Skin of body (tissue), 2 donors: ENCODE measurements around the gene PCMT1. TPM values are rescaled to one million over a fixed set of nuclear protein-coding genes. Genes with fewer than 3 reads are reported as not detected.

ENCODE experiments used
- DNase-seq: peaks from one replicate; lab custom pipeline; 2025; lab: John Stamatoyannopoulos, UW
- total RNA-seq: library from RNA; depleted of rRNA; stranded (reverse); fragments of >200 nt; gene quantifications from one replicate; pipeline ENCODE4 v1.2.3, GENCODE V29; 2014

PCMT1 gene
- total RNA-seq, 1 donor from 2014 or later, result 52.4 TPM

DNA sequence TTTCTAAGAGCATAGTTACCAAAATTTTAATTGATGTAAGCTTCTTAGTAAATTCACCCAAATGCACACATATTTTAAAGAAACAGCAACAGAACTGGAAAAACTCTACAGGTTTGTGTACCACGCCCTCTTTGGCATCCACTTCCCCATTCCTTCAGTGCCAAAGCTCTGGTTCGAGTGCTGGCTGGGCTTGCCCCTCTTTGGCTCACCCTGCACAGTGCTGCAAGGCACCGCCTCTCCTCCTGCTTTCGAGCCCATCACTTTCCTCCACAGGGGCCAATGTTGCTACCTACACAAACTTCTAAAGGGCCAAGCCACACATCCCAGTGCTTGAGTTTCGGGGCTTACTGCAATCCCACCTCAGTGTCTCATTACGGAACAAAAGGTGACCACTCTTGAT lies 105.0 kb downstream of the PCMT1 start:
- no peak for DNase-seq

DNA sequence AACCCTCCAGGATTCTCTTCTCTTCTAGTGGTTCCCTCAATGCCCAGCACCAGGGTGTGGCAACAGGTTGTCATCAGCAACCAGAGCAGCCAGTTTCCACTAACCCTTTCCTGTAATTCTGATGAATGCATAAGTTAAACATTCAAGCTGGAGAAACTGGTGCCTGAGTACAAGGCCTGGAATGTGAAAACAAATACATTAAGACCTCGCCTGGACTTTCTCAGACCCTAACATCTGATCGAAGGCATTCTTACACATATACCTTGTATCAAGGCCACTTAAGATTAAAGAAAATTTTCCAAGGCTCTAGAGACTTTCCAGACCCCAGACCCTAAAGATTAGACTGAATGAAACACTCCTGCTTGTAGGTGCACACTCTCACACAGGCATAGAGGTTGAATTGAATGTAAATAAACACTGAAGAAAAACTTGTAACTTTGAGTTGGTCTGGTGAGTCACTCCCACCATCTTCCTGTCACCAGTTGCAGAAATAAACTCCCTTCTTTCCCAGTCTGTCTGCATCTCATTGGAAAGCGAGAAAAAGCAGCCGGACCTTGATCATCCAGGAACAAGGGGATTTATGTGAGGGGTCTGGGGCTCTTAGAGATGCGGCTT lies 105.6 kb downstream of the PCMT1 start:
- DNase-seq, result no peak

DNA sequence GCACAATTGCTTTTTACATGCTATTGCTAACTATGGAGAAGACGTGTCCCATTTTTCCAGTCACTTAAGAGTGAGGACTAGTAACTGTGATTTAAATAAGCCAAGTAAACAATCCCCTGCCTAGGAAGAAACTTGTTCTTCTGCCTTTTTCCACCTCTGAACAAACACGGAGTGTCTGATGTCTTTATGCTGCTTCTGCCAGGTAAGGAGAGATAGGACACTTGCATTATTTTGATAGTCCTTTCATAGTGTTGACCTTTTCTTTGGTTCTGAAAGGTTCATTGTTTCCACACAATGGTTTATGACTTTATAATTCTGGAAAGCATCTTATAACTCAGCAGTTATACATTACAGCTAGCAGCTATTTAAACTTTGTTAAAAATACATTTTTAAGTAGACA lies 106.2 kb downstream of the PCMT1 start:
- no peak for DNase-seq

DNA sequence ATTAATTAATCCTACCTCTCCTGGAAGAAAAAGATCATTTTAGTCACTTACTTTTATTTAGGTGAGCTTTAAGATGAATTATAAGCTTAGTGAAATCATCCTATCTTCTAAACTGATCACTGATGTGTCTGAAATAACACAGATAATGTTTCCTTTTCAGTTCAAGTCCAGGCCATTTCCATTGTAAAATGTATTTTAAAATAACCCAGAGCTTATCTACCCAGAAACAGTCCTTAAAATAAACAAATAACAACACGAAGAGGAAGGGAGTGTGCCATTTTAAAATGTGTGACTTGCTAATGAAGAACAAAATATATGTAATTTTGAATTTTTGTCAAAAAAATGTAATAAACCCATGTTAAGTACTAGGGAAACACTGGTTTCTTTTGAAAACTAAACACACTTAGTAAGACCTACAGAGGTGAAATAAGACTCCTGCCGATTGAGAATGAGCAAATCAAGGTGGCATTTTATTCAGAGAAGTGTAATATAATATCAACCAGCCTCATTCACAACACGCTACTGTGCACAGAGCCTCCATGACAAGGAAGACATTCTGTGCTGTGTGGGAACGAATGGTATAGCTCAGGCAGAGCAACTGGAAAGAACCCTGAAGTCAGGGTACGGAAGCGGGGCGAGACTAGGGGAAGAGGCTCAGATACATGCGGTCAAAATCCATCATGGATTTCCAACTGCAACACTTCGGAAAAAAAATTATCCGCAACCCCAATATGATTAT lies 106.9 kb downstream of the PCMT1 start:
- no peak for DNase-seq

DNA sequence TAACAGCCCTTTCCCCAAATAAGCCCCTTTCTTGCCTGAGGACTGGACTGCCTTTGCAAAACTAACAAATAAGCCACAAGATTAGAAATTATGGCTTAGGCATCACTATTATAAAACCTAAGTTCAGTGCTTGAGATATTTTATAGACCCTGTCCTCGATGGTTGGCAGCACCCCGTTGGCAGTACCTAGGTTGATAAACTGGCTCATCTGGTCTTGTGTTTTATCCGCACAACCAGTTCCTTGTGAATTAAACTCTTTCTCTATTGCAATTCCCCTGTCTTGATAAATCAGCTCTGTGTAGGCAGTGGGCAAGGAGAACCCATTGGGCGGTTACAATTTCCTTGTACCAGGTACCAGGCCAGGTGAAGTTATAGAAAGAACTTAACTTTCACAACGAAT lies 108.0 kb downstream of the PCMT1 start:
- no peak for DNase-seq

DNA sequence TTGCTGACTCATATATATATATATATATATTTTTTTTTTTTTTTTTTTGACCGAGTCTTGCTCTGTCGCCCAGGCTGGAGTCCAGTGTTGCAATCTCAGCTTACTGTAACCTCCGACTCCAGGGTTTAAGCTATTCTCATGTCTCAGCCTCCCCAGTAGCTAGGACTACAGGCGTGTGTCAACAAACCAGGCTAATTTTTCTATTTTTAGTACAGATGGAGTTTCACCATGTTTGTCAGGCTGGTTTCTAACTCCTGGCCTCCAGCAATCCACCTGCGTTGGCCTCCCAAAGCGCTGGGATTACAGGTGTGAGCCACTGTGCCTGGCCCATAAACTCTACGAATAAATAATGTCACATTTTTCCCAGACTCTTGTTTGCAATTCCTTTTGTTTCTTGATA lies 109.8 kb downstream of the PCMT1 start:
- no peak for DNase-seq

DNA sequence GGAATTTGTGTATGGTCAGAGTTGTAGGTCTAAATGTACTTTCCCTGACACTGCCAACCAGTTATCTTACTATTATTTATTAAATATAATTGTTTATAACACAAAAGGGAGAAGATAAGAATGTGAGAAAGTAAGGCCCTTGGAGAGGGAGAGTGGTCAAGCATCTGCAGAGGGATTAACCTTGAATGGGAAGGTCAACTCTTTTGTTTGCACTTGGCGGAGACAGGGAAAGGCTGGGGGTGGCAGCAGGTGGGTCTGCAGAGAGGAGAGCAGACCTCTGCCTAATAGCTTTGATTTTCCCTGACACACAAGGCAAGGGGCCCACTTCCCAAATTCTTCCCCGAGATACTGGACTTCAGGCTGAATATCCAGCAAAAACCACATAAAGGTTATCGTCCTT lies 110.4 kb downstream of the PCMT1 start:
- DNase-seq, result no peak

DNA sequence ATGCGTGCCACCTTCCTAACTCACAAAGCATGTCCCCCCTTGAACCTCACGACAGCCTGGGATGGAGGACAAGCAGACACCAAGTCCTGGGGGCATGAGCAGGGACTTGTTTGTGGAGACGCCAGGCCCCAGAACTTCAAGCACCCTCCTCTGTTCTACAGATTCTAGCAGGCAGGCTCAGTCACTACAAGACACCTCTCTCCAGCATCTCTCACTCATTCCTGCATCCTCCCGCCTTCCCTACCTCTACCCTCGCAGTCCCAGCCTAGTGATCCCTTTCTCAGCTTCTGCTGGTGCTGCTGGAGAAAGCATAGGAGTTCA lies 110.9 kb downstream of the PCMT1 start:
- no peak for DNase-seq

Other genes with a start within 250 kb of the PCMT1 start
- 38.0 TPM for gene PPIL4, start 203.7 kb upstream of the PCMT1 start, total RNA-seq
- gene GINM1, start 183.4 kb upstream of the PCMT1 start, total RNA-seq, result 45.3 TPM
- gene KATNA1, start 101.0 kb upstream of the PCMT1 start, total RNA-seq, result 23.7 TPM
- 24.0 TPM for gene LATS1, start 31.6 kb upstream of the PCMT1 start, total RNA-seq
- 17.8 TPM for gene NUP43, start 3.2 kb upstream of the PCMT1 start, total RNA-seq
- gene LRP11, start 114.6 kb downstream of the PCMT1 start, total RNA-seq, result 29.1 TPM
- gene RAET1E, start 148.4 kb downstream of the PCMT1 start, total RNA-seq, result 3.3 TPM
- 0.79 TPM for gene RAET1G, start 173.4 kb downstream of the PCMT1 start, total RNA-seq
- 0.89 TPM for gene ULBP2, start 192.3 kb downstream of the PCMT1 start, total RNA-seq
- 0.69 TPM for gene ULBP1, start 214.2 kb downstream of the PCMT1 start, total RNA-seq